ENCODE data around the gene YEATS2.

- no peak for TF ChIP-seq EZH2phosphoT487 (IDR thresholded peaks at IDR 0.05; ENCODE audit: borderline replicate concordance)
- TF ChIP-seq, protein P1, sequence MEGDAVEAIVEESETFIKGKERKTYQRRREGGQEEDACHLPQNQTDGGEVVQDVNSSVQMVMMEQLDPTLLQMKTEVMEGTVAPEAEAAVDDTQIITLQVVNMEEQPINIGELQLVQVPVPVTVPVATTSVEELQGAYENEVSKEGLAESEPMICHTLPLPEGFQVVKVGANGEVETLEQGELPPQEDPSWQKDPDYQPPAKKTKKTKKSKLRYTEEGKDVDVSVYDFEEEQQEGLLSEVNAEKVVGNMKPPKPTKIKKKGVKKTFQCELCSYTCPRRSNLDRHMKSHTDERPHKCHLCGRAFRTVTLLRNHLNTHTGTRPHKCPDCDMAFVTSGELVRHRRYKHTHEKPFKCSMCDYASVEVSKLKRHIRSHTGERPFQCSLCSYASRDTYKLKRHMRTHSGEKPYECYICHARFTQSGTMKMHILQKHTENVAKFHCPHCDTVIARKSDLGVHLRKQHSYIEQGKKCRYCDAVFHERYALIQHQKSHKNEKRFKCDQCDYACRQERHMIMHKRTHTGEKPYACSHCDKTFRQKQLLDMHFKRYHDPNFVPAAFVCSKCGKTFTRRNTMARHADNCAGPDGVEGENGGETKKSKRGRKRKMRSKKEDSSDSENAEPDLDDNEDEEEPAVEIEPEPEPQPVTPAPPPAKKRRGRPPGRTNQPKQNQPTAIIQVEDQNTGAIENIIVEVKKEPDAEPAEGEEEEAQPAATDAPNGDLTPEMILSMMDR (IDR thresholded peaks at IDR 0.05 in 2 of 3, conservative IDR thresholded peaks at IDR 0.05 in 1 of 3; ENCODE audit: borderline replicate concordance in 1 of 3, insufficient read depth in 1 of 3, low read depth in 2 of 3, low read length in 2 of 3): no peak
- no peak for TF ChIP-seq POLR2AphosphoS5 (IDR thresholded peaks at IDR 0.05; ENCODE audit: low read depth, low read length)
- TF ChIP-seq POLR2A (IDR thresholded peaks at IDR 0.05; ENCODE audit: borderline replicate concordance, extremely low read depth, insufficient read depth, insufficient read length): no peak
- TF ChIP-seq, protein P2, sequence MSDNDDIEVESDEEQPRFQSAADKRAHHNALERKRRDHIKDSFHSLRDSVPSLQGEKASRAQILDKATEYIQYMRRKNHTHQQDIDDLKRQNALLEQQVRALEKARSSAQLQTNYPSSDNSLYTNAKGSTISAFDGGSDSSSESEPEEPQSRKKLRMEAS (IDR thresholded peaks at IDR 0.05): no peak
- TF ChIP-seq RAD21 (IDR thresholded peaks at IDR 0.05; ENCODE audit: low read depth): no peak
- TF ChIP-seq EZH2 (IDR thresholded peaks at IDR 0.05): no peak
- TF ChIP-seq SIN3A (IDR thresholded peaks at IDR 0.05; ENCODE audit: low read depth): no peak
- TF ChIP-seq EGR1 (IDR thresholded peaks at IDR 0.05; ENCODE audit: low read depth): no peak
- TF ChIP-seq CEBPB (IDR thresholded peaks at IDR 0.05; ENCODE audit: low read depth): no peak
- no peak for TF ChIP-seq YY1 (IDR thresholded peaks at IDR 0.05; ENCODE audit: extremely low read depth, insufficient replicate concordance, low read depth, low read length)
- TF ChIP-seq SRF (IDR thresholded peaks at IDR 0.05; ENCODE audit: low read depth): no peak
- no peak for TF ChIP-seq TCF7L2 (IDR thresholded peaks at IDR 0.05; ENCODE audit: borderline replicate concordance, extremely low read depth, insufficient read depth, insufficient read length)
Measured at GRCh38 chr3:183819831-183820230, 122.2 kb downstream of the YEATS2 start.

Data from HCT116 (cell line).